ENCODE measurements around the gene KCNK1.
"Not testable (repeated sequence)": the region's sequence is repeated elsewhere in the genome, so short reads cannot be mapped to it uniquely, and the experiment has no call there.

Gene KCNK1

DNA sequence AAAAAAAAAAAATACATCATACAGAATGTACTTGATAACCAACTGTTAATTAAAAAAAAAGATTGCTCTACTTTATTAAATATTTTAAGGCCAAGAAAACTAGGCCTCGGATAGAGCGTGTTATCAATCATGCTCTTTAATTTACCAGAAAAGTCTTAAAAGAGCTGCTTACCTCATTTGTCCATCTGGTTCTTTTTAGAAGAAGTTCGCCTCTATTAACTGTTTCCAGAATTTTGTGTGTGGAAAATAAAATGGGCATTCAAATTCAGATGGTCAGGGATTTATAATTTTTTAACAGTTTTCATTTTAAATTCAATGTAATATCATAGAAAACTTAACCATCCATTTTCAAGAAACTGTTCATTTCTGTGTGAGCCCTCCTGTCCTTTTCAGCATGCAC, 53.8 kb downstream of the KCNK1 start:
- ATAC-seq (replicated peaks; ENCODE audit: extremely low read depth, poor library complexity, severe bottlenecking) (no peak), DNase-seq (ENCODE audit: low spot score in 2 of 2) (no peak)
- peaks cover 22% of the 10 kb centered on the region for H3K27me3 Mint-ChIP-seq
- H3K36me3 Mint-ChIP-seq (ENCODE audit: insufficient read depth): no peaks in the 10 kb centered on the region
- H3K4me1 Mint-ChIP-seq: no peaks in the 10 kb centered on the region
- no peak overlapping the region for H3K4me3 Mint-ChIP-seq
- no peaks in the 10 kb centered on the region for H3K9me3 Mint-ChIP-seq
- no peak overlapping the region for H3K27ac Mint-ChIP-seq (ENCODE audit: low read depth)

DNA sequence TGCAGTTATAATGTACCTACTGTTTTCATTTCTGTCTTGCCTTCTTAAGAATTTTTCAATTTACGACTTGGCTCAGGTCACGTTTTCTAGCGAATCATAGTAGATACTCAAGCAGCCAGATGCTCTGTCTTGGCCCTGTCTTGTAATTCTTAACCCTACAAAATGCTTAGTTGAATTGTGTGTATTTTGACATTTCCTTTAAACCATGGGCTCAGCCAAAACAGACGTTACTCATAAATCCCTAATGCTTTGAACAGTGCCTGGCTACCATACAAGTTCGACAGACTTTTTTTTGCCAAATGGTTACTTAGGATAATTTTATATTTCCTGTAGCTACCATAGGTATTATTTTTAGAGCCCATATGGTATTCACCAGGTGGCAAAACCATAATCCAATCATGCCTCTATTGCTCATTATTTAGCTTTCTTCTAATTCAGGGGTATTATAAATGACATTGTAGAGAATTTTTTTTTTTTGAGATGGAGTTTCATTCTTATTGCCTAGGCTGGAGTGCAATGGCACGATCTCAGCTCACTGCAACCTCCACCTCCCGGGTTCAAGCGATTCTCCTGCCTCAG, 54.3 kb downstream of the KCNK1 start:
- Mint-ChIP-seq H3K4me3 (no peak overlapping the region), H3K27me3 (peaks cover 26% of the 10 kb centered on the region), H3K27ac (ENCODE audit: low read depth) (no peak overlapping the region), H3K9me3 (no peaks in the 10 kb centered on the region), H3K36me3 (ENCODE audit: insufficient read depth) (no peaks in the 10 kb centered on the region), H3K4me1 (no peaks in the 10 kb centered on the region)
- DNase-seq (ENCODE audit: low spot score in 2 of 2): no peak
- no peak for ATAC-seq (replicated peaks; ENCODE audit: extremely low read depth, poor library complexity, severe bottlenecking)

DNA sequence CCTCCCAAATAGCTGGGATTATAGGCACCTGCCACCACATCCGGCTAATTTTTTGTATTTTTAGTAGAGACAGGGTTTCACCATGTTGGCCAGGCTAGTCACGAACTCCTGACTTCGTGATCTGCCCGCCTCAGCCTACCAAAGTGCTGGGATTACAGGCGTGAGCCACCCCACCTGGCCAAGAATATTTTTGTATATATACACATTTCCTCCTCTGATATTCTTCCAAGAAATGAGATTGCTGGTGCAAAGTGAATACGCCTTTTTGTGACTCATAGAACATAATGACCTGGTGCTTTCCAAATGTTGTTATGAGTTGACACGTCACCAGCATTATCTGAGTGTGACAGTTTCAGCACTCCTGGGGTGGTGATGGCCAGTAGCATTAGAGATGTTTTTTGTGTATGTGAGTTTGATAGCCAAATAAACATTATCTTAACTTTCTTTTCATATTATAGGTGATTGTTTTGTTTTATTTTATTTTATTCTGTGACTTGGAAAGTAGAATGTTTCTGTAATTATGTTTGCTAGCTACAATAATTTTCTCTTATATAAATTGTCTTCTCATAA, 54.9 kb downstream of the KCNK1 start:
- H3K4me1 Mint-ChIP-seq: no peaks in the 10 kb centered on the region
- peaks cover 32% of the 10 kb centered on the region for H3K27me3 Mint-ChIP-seq
- no peak overlapping the region for H3K27ac Mint-ChIP-seq (ENCODE audit: low read depth)
- H3K9me3 Mint-ChIP-seq: no peaks in the 10 kb centered on the region
- H3K4me3 Mint-ChIP-seq: no peak overlapping the region
- ATAC-seq (replicated peaks; ENCODE audit: extremely low read depth, poor library complexity, severe bottlenecking) (no peak), DNase-seq (ENCODE audit: low spot score in 2 of 2) (no peak)
- no peaks in the 10 kb centered on the region for H3K36me3 Mint-ChIP-seq (ENCODE audit: insufficient read depth)

DNA sequence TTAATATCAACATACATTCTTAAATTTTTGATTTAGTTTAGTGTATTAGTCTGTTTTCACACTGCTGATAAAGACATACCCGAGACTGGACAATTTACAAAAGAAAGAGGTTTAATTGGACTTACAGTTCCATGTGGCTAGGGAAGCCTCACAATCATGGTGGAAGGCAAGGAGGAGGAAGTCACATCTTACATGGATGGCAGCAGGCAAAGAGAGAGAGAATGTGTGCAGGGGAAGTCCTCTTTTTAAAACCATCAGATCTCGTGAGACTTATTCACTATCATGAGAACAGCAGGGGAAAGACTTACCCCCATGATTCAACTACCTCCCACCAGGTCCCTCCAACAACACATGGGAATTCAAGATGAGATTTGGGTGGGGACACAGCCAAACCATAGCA, 56.5 kb downstream of the KCNK1 start:
- H3K4me3 Mint-ChIP-seq; H3K4me1 Mint-ChIP-seq; H3K9me3 Mint-ChIP-seq; H3K36me3 Mint-ChIP-seq (ENCODE audit: insufficient read depth); ATAC-seq (replicated peaks; ENCODE audit: extremely low read depth, poor library complexity, severe bottlenecking); DNase-seq (ENCODE audit: low spot score in 2 of 2); H3K27ac Mint-ChIP-seq (ENCODE audit: low read depth): not testable (repeated sequence)
- peaks cover 38% of the 10 kb centered on the region for H3K27me3 Mint-ChIP-seq

- no peaks in the 10 kb centered on the region for H3K36me3 Mint-ChIP-seq (ENCODE audit: insufficient read depth)
- no peaks in the 10 kb centered on the region for H3K4me1 Mint-ChIP-seq
Measured at GRCh38 chr1:233671286-233671685, 57.4 kb downstream of the KCNK1 start.

GRCh38 chr1:233672732-233673131, 58.8 kb downstream of the KCNK1 start:
- Mint-ChIP-seq H3K9me3 (no peaks in the 10 kb centered on the region), H3K4me1 (no peaks in the 10 kb centered on the region), H3K4me3 (no peak overlapping the region), H3K27me3 (peaks cover 42% of the 10 kb centered on the region), H3K27ac (ENCODE audit: low read depth) (no peak overlapping the region), H3K36me3 (ENCODE audit: insufficient read depth) (no peaks in the 10 kb centered on the region)
- DNase-seq (ENCODE audit: low spot score in 2 of 2) (no peak), ATAC-seq (replicated peaks; ENCODE audit: extremely low read depth, poor library complexity, severe bottlenecking) (no peak)

More at GRCh38 chr1:233671286-233671685, 57.4 kb downstream of the KCNK1 start:
- H3K4me3 Mint-ChIP-seq: no peak overlapping the region
- no peak overlapping the region for H3K27ac Mint-ChIP-seq (ENCODE audit: low read depth)
- DNase-seq (ENCODE audit: low spot score in 2 of 2) (no peak), ATAC-seq (replicated peaks; ENCODE audit: extremely low read depth, poor library complexity, severe bottlenecking) (no peak)
- no peaks in the 10 kb centered on the region for H3K9me3 Mint-ChIP-seq
- H3K27me3 Mint-ChIP-seq: peaks cover 29% of the 10 kb centered on the region

DNA sequence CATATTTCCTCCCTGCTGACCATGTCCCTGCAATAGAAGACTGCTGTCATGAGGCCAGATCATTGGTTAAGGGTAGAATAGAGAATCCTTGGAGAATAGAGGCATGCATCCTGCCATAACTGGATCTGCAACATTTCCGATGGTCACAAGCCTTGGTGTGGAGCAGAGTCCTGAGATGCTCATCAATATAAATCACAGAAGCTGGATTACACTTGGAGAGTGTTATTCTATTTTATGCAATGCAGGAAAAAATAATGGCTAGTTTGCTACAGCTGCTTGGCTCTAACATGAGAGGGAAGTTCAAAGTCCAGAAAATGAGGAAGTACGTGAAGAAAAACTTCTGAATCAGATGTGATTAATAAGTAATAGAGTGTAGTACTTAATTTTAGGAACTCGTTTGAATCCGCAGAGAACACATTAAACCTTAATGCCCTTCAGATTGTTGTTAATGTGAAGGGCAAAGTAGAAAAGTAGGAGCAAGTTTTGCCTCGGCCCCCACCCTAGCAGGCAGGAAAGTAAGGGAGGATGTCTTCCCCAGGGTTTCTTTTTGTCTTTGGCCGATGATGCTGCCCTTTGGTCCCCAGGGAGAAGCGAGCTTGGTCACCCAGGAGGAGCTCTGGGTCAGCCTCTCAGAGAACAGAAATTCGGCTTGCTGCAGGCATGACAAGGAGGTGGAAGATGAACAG, 59.5 kb downstream of the KCNK1 start:
- Mint-ChIP-seq H3K27ac (ENCODE audit: low read depth) (no peak overlapping the region), H3K4me3 (no peak overlapping the region), H3K4me1 (no peaks in the 10 kb centered on the region), H3K27me3 (peaks cover 49% of the 10 kb centered on the region), H3K36me3 (ENCODE audit: insufficient read depth) (no peaks in the 10 kb centered on the region), H3K9me3 (no peaks in the 10 kb centered on the region)
- ATAC-seq (replicated peaks; ENCODE audit: extremely low read depth, poor library complexity, severe bottlenecking) (no peak), DNase-seq (ENCODE audit: low spot score in 2 of 2) (no peak)

DNA sequence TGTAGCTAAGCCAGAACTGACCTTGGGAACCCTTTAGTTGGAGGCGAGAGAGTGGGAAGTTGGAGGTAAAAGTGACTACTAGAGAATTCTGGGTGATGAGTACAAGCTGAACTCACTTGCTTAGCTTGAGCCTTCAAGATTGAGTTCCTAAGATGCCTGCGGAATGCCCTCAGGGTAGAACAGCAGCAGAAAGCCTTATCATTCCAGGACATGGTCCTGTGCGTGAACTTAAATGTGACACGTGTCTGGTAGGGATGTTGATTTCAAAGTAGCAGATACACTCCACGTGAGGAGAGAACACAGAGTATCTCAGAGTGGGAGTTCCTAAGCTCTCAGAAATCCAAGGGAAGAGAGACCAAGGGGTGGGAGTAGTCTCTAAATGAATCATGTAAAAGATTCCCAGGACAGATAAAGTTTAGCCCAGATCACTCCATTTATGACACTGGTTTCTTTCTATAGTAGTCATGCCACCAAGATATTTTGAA, 60.1 kb downstream of the KCNK1 start:
- no peak for DNase-seq (ENCODE audit: low spot score in 2 of 2)
- H3K9me3 Mint-ChIP-seq: no peaks in the 10 kb centered on the region
- ATAC-seq (replicated peaks; ENCODE audit: extremely low read depth, poor library complexity, severe bottlenecking): no peak
- H3K4me1 Mint-ChIP-seq: no peaks in the 10 kb centered on the region
- no peaks in the 10 kb centered on the region for H3K36me3 Mint-ChIP-seq (ENCODE audit: insufficient read depth)
- no peak overlapping the region for H3K4me3 Mint-ChIP-seq
- peaks cover 53% of the 10 kb centered on the region for H3K27me3 Mint-ChIP-seq
- H3K27ac Mint-ChIP-seq (ENCODE audit: low read depth): no peak overlapping the region

- no peaks in the 10 kb centered on the region for H3K9me3 Mint-ChIP-seq
- H3K27ac Mint-ChIP-seq (ENCODE audit: low read depth): no peak overlapping the region
- no peak overlapping the region for H3K4me3 Mint-ChIP-seq
- DNase-seq (ENCODE audit: low spot score in 2 of 2): no peak
- H3K4me1 Mint-ChIP-seq: no peaks in the 10 kb centered on the region
- no peak for ATAC-seq (replicated peaks; ENCODE audit: extremely low read depth, poor library complexity, severe bottlenecking)
- peaks cover 63% of the 10 kb centered on the region for H3K27me3 Mint-ChIP-seq
- H3K36me3 Mint-ChIP-seq (ENCODE audit: insufficient read depth): no peaks in the 10 kb centered on the region
Measured at GRCh38 chr1:233675446-233675845, 61.5 kb downstream of the KCNK1 start.

GRCh38 chr1:233675893-233676292, 62.0 kb downstream of the KCNK1 start:
- Mint-ChIP-seq H3K27me3 (peaks cover 67% of the 10 kb centered on the region), H3K9me3 (no peaks in the 10 kb centered on the region), H3K36me3 (ENCODE audit: insufficient read depth) (no peaks in the 10 kb centered on the region)

DNA sequence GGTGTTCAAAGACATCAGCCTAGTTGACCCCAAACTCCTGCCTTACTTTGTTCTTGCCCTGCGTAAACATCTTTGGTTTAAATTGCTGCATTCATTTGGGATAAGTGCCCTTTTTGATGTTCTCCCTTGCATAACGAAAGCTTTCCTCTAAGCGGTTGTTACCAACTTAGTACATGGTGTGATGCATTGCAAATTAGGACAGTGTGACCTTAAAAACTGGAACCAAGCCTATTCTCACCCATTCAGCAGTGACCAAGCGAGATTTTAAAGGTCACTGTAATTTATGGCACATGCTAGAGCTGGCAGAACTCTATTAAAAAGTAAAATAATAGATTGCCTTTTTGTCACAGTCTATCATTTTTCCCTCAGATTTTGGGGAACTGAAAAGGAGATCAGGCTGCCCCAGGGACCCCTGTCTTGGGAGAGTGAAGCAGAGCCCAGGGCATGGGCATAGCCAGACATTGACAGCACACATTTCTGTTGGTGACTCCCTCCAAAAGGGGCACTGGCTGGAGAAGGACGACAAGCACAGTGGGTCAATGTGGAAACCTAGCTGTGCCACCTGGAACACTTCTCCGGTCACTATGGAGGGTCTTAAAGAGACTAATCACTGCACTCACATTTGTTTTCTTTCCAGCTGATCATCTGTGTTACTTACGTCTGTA, 63.9 kb downstream of the KCNK1 start:
- Mint-ChIP-seq H3K27me3 (peaks cover 56% of the 10 kb centered on the region), H3K36me3 (ENCODE audit: insufficient read depth) (no peaks in the 10 kb centered on the region), H3K4me3 (no peak overlapping the region), H3K27ac (ENCODE audit: low read depth) (no peak overlapping the region), H3K9me3 (no peaks in the 10 kb centered on the region), H3K4me1 (no peaks in the 10 kb centered on the region)
- DNase-seq (ENCODE audit: low spot score in 2 of 2) (no peak), ATAC-seq (replicated peaks; ENCODE audit: extremely low read depth, poor library complexity, severe bottlenecking) (no peak)

More at GRCh38 chr1:233675893-233676292, 62.0 kb downstream of the KCNK1 start:
- Mint-ChIP-seq H3K4me1 (no peaks in the 10 kb centered on the region), H3K4me3 (no peak overlapping the region), H3K27ac (ENCODE audit: low read depth) (no peak overlapping the region)
- ATAC-seq (replicated peaks; ENCODE audit: extremely low read depth, poor library complexity, severe bottlenecking): no peak
- no peak for DNase-seq (ENCODE audit: low spot score in 2 of 2)

DNA sequence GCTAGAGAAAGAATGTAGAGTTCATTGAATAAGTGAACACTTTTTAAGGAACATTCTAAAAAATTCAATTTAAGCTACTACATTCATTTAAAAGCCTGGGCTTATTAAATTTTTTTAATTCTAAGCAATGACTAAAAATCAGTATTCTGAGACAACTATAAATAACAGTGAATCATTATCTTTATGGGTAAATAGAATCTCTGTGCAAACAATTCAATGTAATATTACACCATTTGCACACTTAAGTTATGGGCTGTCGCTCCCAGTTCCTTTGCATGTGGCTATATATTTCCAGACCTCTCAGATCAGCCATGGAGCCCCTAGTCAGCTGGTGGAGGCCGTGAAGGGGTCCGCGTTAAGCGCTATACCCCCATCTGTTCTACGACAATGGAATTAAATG, 65.1 kb downstream of the KCNK1 start:
- Mint-ChIP-seq H3K27ac (ENCODE audit: low read depth) (no peak overlapping the region), H3K4me3 (no peak overlapping the region), H3K9me3 (no peaks in the 10 kb centered on the region), H3K36me3 (ENCODE audit: insufficient read depth) (no peaks in the 10 kb centered on the region), H3K27me3 (peaks cover 52% of the 10 kb centered on the region), H3K4me1 (no peaks in the 10 kb centered on the region)
- ATAC-seq (replicated peaks; ENCODE audit: extremely low read depth, poor library complexity, severe bottlenecking) (no peak), DNase-seq (ENCODE audit: low spot score in 2 of 2) (no peak)
